GM18907 (cell line): ENCODE data around the gene AK4.
"Not testable (repeated sequence)": the region's sequence is repeated elsewhere in the genome, so short reads cannot be mapped to it uniquely, and the experiment has no call there.

Experiments used
- ATAC-seq: cut with Tn5 transposase; IDR thresholded peaks from one replicate; pipeline ENCODE4 v1.9.1; 2021; ENCODE audit warnings: mild to moderate bottlenecking, moderate library complexity; ENCODE audit not compliant: unreplicated experiment

The AK4 gene

GRCh38 chr1:65150108-65150463 is 2.1 kb downstream of the AK4 start:
- no peak for ATAC-seq

- ATAC-seq: no peak
These were observed 2.7 kb downstream of the AK4 start for GRCh38 chr1:65150583-65151263.

- ATAC-seq: no peak
These were observed 3.6 kb downstream of the AK4 start for GRCh38 chr1:65151641-65152040.

- no peak for ATAC-seq
These were observed 5.6 kb downstream of the AK4 start for GRCh38 chr1:65153635-65154034.

- ATAC-seq: no peak
These were observed 9.0 kb downstream of the AK4 start for GRCh38 chr1:65156910-65157545.

GRCh38 chr1:65157546-65157941 is 9.5 kb downstream of the AK4 start:
- ATAC-seq: no peak

GRCh38 chr1:65159291-65159688 is 11.3 kb downstream of the AK4 start:
- not testable (repeated sequence) for ATAC-seq

- no peak for ATAC-seq
These were observed 12.0 kb downstream of the AK4 start for GRCh38 chr1:65159801-65160523.

GRCh38 chr1:65163201-65163805 is 15.3 kb downstream of the AK4 start:
- no peak for ATAC-seq

- ATAC-seq: not testable (repeated sequence)
These were observed 16.1 kb downstream of the AK4 start for GRCh38 chr1:65164101-65164500.

- ATAC-seq: no peak
These were observed 16.6 kb downstream of the AK4 start for GRCh38 chr1:65164633-65165032.

GRCh38 chr1:65165269-65165993 is 17.4 kb downstream of the AK4 start:
- ATAC-seq: peak; percentile 87

- ATAC-seq: peak; percentile 46
These were observed 18.7 kb downstream of the AK4 start for GRCh38 chr1:65166572-65167305.

- ATAC-seq: no peak
These were observed 19.7 kb downstream of the AK4 start for GRCh38 chr1:65167586-65168242.

GRCh38 chr1:65168867-65169266 is 20.9 kb downstream of the AK4 start:
- no peak for ATAC-seq

- no peak for ATAC-seq
These were observed 22.6 kb downstream of the AK4 start for GRCh38 chr1:65170511-65171142.

GRCh38 chr1:65172936-65173690 is 25.1 kb downstream of the AK4 start:
- ATAC-seq: no peak

GRCh38 chr1:65174585-65174984 is 26.6 kb downstream of the AK4 start:
- peak; percentile 84 for ATAC-seq
